HEK293T (cell line): Measurements from ENCODE around the gene C20orf144.

Experiments
- BHLHE40 ChIP-seq: fragments of 450-650 bp; IDR thresholded peaks from 2 replicates; pipeline ENCODE4 v1.6.1; 2016; ENCODE audit warnings: mild to moderate bottlenecking, moderate library complexity, borderline replicate concordance
- FOXA1 ChIP-seq: fragments of 450-650 bp; IDR thresholded peaks from 2 replicates; pipeline ENCODE4 v1.6.1; 2016; ENCODE audit warnings: mild to moderate bottlenecking
- FOXK2 ChIP-seq: fragments of 450-650 bp; IDR thresholded peaks from 2 replicates; pipeline ENCODE4 v1.6.1; 2016; ENCODE audit warnings: mild to moderate bottlenecking
- FOXM1 ChIP-seq: fragments of 450-650 bp; IDR thresholded peaks from 2 replicates; pipeline ENCODE4 v1.6.1; 2017; ENCODE audit warnings: mild to moderate bottlenecking, borderline replicate concordance
- HDGF ChIP-seq: fragments of 450-650 bp; IDR thresholded peaks from 2 replicates; pipeline ENCODE4 v1.6.1; 2017; ENCODE audit warnings: antibody characterized with exemption, borderline replicate concordance
- LEF1 ChIP-seq: fragments of 450-650 bp; IDR thresholded peaks from 2 replicates; pipeline ENCODE4 v1.6.1; 2017; ENCODE audit warnings: mild to moderate bottlenecking, borderline replicate concordance
- NFRKB ChIP-seq: fragments of 450-650 bp; IDR thresholded peaks from 2 replicates; pipeline ENCODE4 v1.6.1; 2016; ENCODE audit warnings: mild to moderate bottlenecking, moderate library complexity

DNA sequence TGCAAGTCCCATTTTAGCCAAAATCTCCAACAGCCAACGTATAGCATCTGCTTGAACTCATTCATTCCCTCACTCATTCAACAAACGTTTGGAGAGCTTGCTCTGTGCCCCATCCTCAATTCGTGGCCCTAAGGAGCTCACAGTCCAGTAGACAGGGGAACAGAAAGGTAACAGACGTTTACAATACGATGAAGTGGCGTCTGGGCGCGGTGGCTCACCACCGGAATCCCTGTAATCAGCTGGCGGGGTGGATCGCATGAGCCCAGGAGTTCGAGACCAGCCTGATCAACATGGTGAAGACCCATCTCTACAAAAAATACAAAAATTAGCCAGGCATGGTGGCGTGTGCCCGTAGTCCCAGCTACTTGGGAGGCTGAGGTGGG lies 24.8 kb downstream of the C20orf144 start:
- TF ChIP-seq FOXM1 (no peak), FOXA1 (no peak), LEF1 (no peak), NFRKB (no peak), BHLHE40 (no peak), HDGF (no peak), FOXK2 (no peak)
